22Rv1 (cell line): ENCODE results near the gene GPC5.
"Not testable (repeated sequence)": the region's sequence is repeated elsewhere in the genome, so short reads cannot be mapped to it uniquely, and the experiment has no call there.

Experiments used
- H3K27ac ChIP-seq: fragments of 450-650 bp; 2 replicates; pipeline ENCODE4 v1.5.1; 2017
- ZFX ChIP-seq: fragments of 450-650 bp; IDR thresholded peaks from 2 replicates; pipeline ENCODE4 v1.6.1; 2017; ENCODE audit warnings: antibody characterized with exemption, borderline replicate concordance
- TF ChIP-seq, protein P1 (sequence below): fragments of 450-650 bp; IDR thresholded peaks from 2 replicates; pipeline ENCODE4 v1.5.1; 2017; ENCODE audit warnings: mild to moderate bottlenecking

Gene GPC5

GRCh38 chr13:91398413-91399188 is at the start of gene GPC5:
Gene GPC5, plus strand, starts transcription at chr13:91398621.
- H3K27ac ChIP-seq = no peak within 1 kb of the TSS
- TF ChIP-seq, protein P1, sequence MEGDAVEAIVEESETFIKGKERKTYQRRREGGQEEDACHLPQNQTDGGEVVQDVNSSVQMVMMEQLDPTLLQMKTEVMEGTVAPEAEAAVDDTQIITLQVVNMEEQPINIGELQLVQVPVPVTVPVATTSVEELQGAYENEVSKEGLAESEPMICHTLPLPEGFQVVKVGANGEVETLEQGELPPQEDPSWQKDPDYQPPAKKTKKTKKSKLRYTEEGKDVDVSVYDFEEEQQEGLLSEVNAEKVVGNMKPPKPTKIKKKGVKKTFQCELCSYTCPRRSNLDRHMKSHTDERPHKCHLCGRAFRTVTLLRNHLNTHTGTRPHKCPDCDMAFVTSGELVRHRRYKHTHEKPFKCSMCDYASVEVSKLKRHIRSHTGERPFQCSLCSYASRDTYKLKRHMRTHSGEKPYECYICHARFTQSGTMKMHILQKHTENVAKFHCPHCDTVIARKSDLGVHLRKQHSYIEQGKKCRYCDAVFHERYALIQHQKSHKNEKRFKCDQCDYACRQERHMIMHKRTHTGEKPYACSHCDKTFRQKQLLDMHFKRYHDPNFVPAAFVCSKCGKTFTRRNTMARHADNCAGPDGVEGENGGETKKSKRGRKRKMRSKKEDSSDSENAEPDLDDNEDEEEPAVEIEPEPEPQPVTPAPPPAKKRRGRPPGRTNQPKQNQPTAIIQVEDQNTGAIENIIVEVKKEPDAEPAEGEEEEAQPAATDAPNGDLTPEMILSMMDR = no peak; the same call in 1 of the 2 replicates
- no peak for TF ChIP-seq ZFX

- peak overlapping the region; percentile 98 for H3K27ac ChIP-seq
- no peak for TF ChIP-seq ZFX
- TF ChIP-seq, protein P1 = peak; percentile 94
Observed at GRCh38 chr13:91348906-91349435, 49.5 kb upstream of the GPC5 start.

DNA sequence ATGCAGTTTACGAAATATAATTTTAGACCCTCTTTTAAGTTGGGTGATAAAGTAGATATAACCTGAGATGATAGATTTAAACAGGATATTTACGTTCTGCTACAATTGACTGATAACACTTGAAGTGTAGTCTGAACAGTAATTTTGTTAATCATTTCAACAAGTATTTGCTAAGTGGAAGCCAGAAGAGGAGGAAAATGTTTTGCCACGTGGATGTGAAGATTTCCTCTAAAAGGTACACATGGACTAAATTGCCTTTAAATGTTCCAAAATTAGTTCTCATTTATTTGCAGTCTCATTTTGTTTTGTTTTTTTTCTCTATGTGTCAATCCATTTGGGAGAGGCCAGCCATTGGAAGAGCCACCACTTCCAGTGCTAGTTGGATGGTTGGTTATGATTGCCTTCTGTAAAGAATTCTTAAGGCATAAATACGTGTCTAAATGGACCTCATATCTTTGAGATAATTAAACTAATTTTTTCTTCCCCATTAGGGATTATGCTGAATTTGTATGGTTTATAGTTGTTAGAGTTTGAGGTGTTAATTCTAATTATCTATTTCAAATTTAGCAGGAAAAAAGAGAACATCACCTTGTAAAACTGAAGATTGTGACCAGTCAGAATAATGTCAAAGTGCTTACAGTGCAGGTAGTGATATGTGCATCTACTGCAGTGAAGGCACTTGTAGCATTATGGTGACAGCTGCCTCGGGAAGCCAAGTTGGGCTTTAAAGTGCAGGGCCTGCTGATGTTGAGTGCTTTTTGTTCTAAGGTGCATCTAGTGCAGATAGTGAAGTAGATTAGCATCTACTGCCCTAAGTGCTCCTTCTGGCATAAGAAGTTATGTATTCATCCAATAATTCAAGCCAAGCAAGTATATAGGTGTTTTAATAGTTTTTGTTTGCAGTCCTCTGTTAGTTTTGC is 48.2 kb upstream of the GPC5 start:
- H3K27ac ChIP-seq = peak overlapping the region; percentile 98
- TF ChIP-seq, protein P1 = no peak
- TF ChIP-seq ZFX = no peak

DNA sequence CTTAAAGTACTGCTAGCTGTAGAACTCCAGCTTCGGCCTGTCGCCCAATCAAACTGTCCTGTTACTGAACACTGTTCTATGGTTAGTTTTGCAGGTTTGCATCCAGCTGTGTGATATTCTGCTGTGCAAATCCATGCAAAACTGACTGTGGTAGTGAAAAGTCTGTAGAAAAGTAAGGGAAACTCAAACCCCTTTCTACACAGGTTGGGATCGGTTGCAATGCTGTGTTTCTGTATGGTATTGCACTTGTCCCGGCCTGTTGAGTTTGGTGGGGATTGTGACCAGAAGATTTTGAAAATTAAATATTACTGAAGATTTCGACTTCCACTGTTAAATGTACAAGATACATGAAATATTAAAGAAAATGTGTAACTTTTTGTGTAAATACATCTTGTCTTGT is 47.3 kb upstream of the GPC5 start:
- TF ChIP-seq, protein P1 = no peak
- no peak for TF ChIP-seq ZFX
- no peak overlapping the region for H3K27ac ChIP-seq

- no peak overlapping the region for H3K27ac ChIP-seq
- TF ChIP-seq, protein P1 = no peak
- no peak for TF ChIP-seq ZFX
Observed at GRCh38 chr13:91351980-91352379, 46.4 kb upstream of the GPC5 start.

- not testable (repeated sequence) for H3K27ac ChIP-seq
Observed at GRCh38 chr13:91352891-91353290, 45.5 kb upstream of the GPC5 start.

DNA sequence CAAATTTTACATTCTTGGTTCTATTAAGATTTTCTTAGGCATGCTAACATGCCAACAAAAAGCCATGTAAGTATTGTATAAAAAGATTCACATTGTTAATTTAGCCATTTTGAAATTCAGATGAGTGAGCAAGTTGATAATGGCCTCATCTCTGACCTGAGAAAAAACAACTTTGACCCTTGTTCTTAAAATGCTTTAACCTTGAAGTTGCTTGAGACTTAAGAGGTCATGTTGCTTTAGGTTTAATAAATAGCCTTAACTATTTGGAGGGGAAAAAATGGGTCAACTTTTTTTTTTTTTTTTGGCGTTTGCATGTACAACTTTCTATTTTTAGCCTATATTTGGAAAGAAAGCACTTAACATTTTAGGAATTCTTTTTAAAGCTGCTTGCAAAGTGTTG is 44.9 kb upstream of the GPC5 start:
- H3K27ac ChIP-seq = no peak overlapping the region
- TF ChIP-seq, protein P1 = no peak
- TF ChIP-seq ZFX = no peak
